Nephron progenitor cell (in vitro differentiated cells): ENCODE results near the gene RNF223.

ENCODE experiments used
- DNase-seq: peaks from one replicate; pipeline ENCODE4 v3.0.0; 2021
- H3K27ac Mint-ChIP-seq: 2 replicates; pipeline ENCODE4 v1.8.0; 2021; ENCODE audit warnings: mild to moderate bottlenecking, moderate library complexity, mixed read lengths
- H3K27me3 Mint-ChIP-seq: 2 replicates; pipeline ENCODE4 v1.8.0; 2021; ENCODE audit warnings: mild to moderate bottlenecking, low read depth, mixed read lengths; ENCODE audit not compliant: poor library complexity
- H3K36me3 Mint-ChIP-seq: 2 replicates; pipeline ENCODE4 v1.8.0; 2021; ENCODE audit warnings: low read depth, mixed read lengths
- H3K4me1 Mint-ChIP-seq: 2 replicates; pipeline ENCODE4 v1.8.0; 2021; ENCODE audit warnings: mixed read lengths
- H3K4me3 Mint-ChIP-seq: 2 replicates; pipeline ENCODE4 v1.8.0; 2021; ENCODE audit warnings: mild to moderate bottlenecking, moderate library complexity, mixed read lengths
- H3K9me3 Mint-ChIP-seq: 2 replicates; pipeline ENCODE4 v1.8.0; 2021; ENCODE audit warnings: mild to moderate bottlenecking, moderate library complexity, mixed read lengths
- CTCF ChIP-seq: fragments of 200-600 bp; sonication (generic); IDR thresholded peaks from 2 replicates; pipeline ENCODE4 v1.5.0; 2021; ENCODE audit warnings: antibody characterized with exemption

Gene RNF223

GRCh38 chr1:1073743-1074587 lies at the start of gene RNF223:
Gene RNF223, minus strand, starts transcription at chr1:1074306. Its CDS starts 1,740 bp downstream, at chr1:1072566.
- H3K36me3 Mint-ChIP-seq, result no peaks in the 10 kb centered on the region
- peaks cover 25% of the 10 kb centered on the region for H3K4me1 Mint-ChIP-seq
- H3K4me3 Mint-ChIP-seq, result no peak within 1 kb of the TSS
- H3K9me3 Mint-ChIP-seq, result no peaks in the 10 kb centered on the region
- no peak for TF ChIP-seq CTCF
- no peak within 1 kb of the TSS for H3K27ac Mint-ChIP-seq
- peaks cover 16% of the 10 kb centered on the region for H3K27me3 Mint-ChIP-seq
- peak; percentile 12 for DNase-seq

- Mint-ChIP-seq H3K27ac (no peak overlapping the region), H3K4me1 (peaks cover 25% of the 10 kb centered on the region), H3K36me3 (no peaks in the 10 kb centered on the region), H3K9me3 (peaks cover 4% of the 10 kb centered on the region), H3K4me3 (no peak overlapping the region), H3K27me3 (peaks cover 33% of the 10 kb centered on the region)
- no peak for TF ChIP-seq CTCF
- DNase-seq, result no peak
These were observed 48.9 kb upstream of the RNF223 start for GRCh38 chr1:1122981-1123480.

- no peak overlapping the region for H3K27ac Mint-ChIP-seq
- no peaks in the 10 kb centered on the region for H3K36me3 Mint-ChIP-seq
- H3K4me3 Mint-ChIP-seq, result no peak overlapping the region
- DNase-seq, result peak; percentile 88
- peaks cover 4% of the 10 kb centered on the region for H3K9me3 Mint-ChIP-seq
- H3K27me3 Mint-ChIP-seq, result peaks cover 41% of the 10 kb centered on the region
- H3K4me1 Mint-ChIP-seq, result peaks cover 25% of the 10 kb centered on the region
- peak; percentile 79 for TF ChIP-seq CTCF
These were observed 48.1 kb upstream of the RNF223 start for GRCh38 chr1:1122078-1122811.

GRCh38 chr1:1121611-1122077 lies 47.5 kb upstream of the RNF223 start:
- TF ChIP-seq CTCF, result no peak
- peaks cover 25% of the 10 kb centered on the region for H3K4me1 Mint-ChIP-seq
- H3K9me3 Mint-ChIP-seq, result peaks cover 4% of the 10 kb centered on the region
- no peak overlapping the region for H3K4me3 Mint-ChIP-seq
- no peak for DNase-seq
- H3K27me3 Mint-ChIP-seq, result peaks cover 47% of the 10 kb centered on the region
- H3K27ac Mint-ChIP-seq, result no peak overlapping the region
- H3K36me3 Mint-ChIP-seq, result no peaks in the 10 kb centered on the region

- no peak overlapping the region for H3K4me3 Mint-ChIP-seq
These were observed 46.9 kb upstream of the RNF223 start for GRCh38 chr1:1120866-1121591.

More at GRCh38 chr1:1120866-1121591, 46.9 kb upstream of the RNF223 start:
- peaks cover 25% of the 10 kb centered on the region for H3K4me1 Mint-ChIP-seq
- TF ChIP-seq CTCF, result no peak
- H3K27ac Mint-ChIP-seq, result no peak overlapping the region
- DNase-seq, result no peak
- H3K9me3 Mint-ChIP-seq, result peaks cover 4% of the 10 kb centered on the region
- peaks cover 48% of the 10 kb centered on the region for H3K27me3 Mint-ChIP-seq
- no peaks in the 10 kb centered on the region for H3K36me3 Mint-ChIP-seq
